ENCODE results near the gene ENTPD5.

DNA sequence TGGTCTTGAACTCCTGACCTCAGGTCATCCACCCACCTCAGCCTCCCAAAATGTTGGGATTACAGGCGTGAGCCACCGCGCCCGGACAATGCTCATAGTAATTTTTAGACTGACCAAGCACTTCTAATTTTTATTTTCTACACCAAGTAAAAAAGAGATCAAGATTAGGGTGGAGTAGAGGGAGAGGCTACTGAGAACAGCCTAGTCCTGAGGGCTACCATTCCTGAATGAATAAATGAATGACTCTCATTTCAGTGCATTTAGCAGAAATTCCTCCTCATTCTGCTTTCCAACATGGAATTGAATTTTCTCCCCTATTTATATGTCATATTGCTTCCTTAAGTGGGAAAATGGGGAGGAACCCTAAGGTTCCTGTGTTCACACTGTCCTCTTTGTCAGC, 26.4 kb upstream of the ENTPD5 start:
- TF ChIP-seq, protein P1, sequence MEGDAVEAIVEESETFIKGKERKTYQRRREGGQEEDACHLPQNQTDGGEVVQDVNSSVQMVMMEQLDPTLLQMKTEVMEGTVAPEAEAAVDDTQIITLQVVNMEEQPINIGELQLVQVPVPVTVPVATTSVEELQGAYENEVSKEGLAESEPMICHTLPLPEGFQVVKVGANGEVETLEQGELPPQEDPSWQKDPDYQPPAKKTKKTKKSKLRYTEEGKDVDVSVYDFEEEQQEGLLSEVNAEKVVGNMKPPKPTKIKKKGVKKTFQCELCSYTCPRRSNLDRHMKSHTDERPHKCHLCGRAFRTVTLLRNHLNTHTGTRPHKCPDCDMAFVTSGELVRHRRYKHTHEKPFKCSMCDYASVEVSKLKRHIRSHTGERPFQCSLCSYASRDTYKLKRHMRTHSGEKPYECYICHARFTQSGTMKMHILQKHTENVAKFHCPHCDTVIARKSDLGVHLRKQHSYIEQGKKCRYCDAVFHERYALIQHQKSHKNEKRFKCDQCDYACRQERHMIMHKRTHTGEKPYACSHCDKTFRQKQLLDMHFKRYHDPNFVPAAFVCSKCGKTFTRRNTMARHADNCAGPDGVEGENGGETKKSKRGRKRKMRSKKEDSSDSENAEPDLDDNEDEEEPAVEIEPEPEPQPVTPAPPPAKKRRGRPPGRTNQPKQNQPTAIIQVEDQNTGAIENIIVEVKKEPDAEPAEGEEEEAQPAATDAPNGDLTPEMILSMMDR (conservative IDR thresholded peaks at IDR 0.05; ENCODE audit: low read length): no peak
- no peak for TF ChIP-seq EZH2phosphoT487 (IDR thresholded peaks at IDR 0.05; ENCODE audit: borderline replicate concordance, low read depth, low read length)

All from OCI-LY7 (cell line).